SK-N-SH (cell line): ENCODE data around the gene CRTC1. TPM values are rescaled to one million over a fixed set of nuclear protein-coding genes. Genes with fewer than 3 reads are reported as not detected.

Experiments
- CTCF ChIA-PET: fragments of 300-600, 350-600 bp; formaldehyde crosslinking; extraction: SDS; loops from one replicate; lab custom pipeline; 2021; lab: Yijun Ruan, JAX
- POLR2A ChIA-PET: fragments of 350-600 bp; sonication (Branson Sonifier 250); formaldehyde crosslinking; extraction: SDS; loops from one replicate; lab custom pipeline; 2020; ENCODE audit warnings: antibody characterized with exemption, inconsistent platforms; lab: Yijun Ruan, JAX
- DNase-seq: peaks from one replicate; pipeline ENCODE4 v3.0.0; 2012
- H2AFZ ChIP-seq: fragments of 200-600 bp; sonication (generic); 2 replicates; pipeline ENCODE4 v1.8.1; 2016; ENCODE audit warnings: antibody characterized with exemption, mild to moderate bottlenecking, low read depth
- H3F3A ChIP-seq: fragments of 200-600 bp; sonication (generic); replicated peaks from 2 replicates; pipeline ENCODE3; 2016; ENCODE audit warnings: antibody characterized with exemption, mild to moderate bottlenecking; ENCODE audit not compliant: insufficient read depth
- H3K27ac ChIP-seq, 2 experiments: fragments of 200-500 bp in 1 of 2; fragments of 200-600 bp in 1 of 2; sonication (Bioruptor generic) in 1 of 2; sonication (generic), shearing (Covaris generic) in 1 of 2; 2 replicates each; pipeline versions ENCODE4 v1.5.1 to v1.6.1; 2014 to 2016; ENCODE audit warnings: low read depth in 2 of 2, inconsistent platforms in 1 of 2, low read length in 1 of 2, mild to moderate bottlenecking in 1 of 2, mixed read lengths in 1 of 2
- H3K27me3 ChIP-seq: fragments of 200-600 bp; sonication (generic), shearing (Covaris generic); 2 replicates; pipeline ENCODE4 v1.6.1; 2016; ENCODE audit warnings: mixed run types; ENCODE audit not compliant: insufficient read depth
- H3K36me3 ChIP-seq, 2 experiments: fragments of 200-500 bp in 1 of 2; fragments of 200-600 bp in 1 of 2; sonication (Bioruptor generic) in 1 of 2; sonication (generic) in 1 of 2; replicated peaks in 1 of 2; 2 replicates each; pipeline versions ENCODE3 to v1.5.1; 2014 to 2016; ENCODE audit warnings: low read length in 1 of 2, mild to moderate bottlenecking in 1 of 2; ENCODE audit not compliant: insufficient read depth in 2 of 2, control insufficient read depth in 1 of 2
- H3K4me1 ChIP-seq, 2 experiments: fragments of 200-500 bp in 1 of 2; fragments of 200-600 bp in 1 of 2; sonication (Bioruptor generic) in 1 of 2; sonication (generic), shearing (Covaris generic) in 1 of 2; 2 replicates each; pipeline versions ENCODE4 v1.5.1 to v1.6.1; 2014 to 2016; ENCODE audit warnings: low read depth in 1 of 2, low read length in 1 of 2, mixed run types in 1 of 2; ENCODE audit not compliant: insufficient read depth in 2 of 2, control insufficient read depth in 1 of 2
- H3K4me2 ChIP-seq: fragments of 200-600 bp; sonication (generic), shearing (Covaris generic); 2 replicates; pipeline ENCODE4 v1.6.1; 2017; ENCODE audit warnings: mixed run types
- H3K4me3 ChIP-seq, 2 experiments: fragments of 200-500 bp in 1 of 2; fragments of 200-600 bp in 1 of 2; sonication (Bioruptor generic) in 1 of 2; sonication (generic), shearing (Covaris generic) in 1 of 2; 2 replicates each; pipeline versions ENCODE4 v1.5.1 to v1.8.1; 2014 to 2016; ENCODE audit warnings: low read depth in 2 of 2, inconsistent platforms in 1 of 2, low read length in 1 of 2, mild to moderate bottlenecking in 1 of 2, mixed read lengths in 1 of 2, moderate library complexity in 1 of 2
- H3K79me2 ChIP-seq: fragments of 200-600 bp; sonication (generic); 2 replicates; pipeline ENCODE4 v1.8.1; 2017; ENCODE audit warnings: mild to moderate bottlenecking; ENCODE audit not compliant: insufficient read depth
- H3K9ac ChIP-seq: fragments of 200-600 bp; sonication (generic); 2 replicates; pipeline ENCODE4 v1.6.1; 2017; ENCODE audit warnings: mixed run types
- H3K9me2 ChIP-seq: fragments of 200-600 bp; sonication (generic); 2 replicates; pipeline ENCODE4 v1.6.1; 2017; ENCODE audit warnings: mixed run types
- H3K9me3 ChIP-seq: fragments of 200-600 bp; sonication (generic); 2 replicates; pipeline ENCODE4 v1.6.1; 2017; ENCODE audit warnings: mixed run types, mild to moderate bottlenecking, moderate library complexity
- H4K20me1 ChIP-seq: fragments of 200-600 bp; sonication (generic); 2 replicates; pipeline ENCODE4 v1.6.1; 2017; ENCODE audit warnings: mild to moderate bottlenecking, mixed run types; ENCODE audit not compliant: insufficient read depth
- CHD2 ChIP-seq: fragments of 150-350 bp; IDR thresholded peaks from 2 replicates; pipeline ENCODE4 v1.6.1; 2018; ENCODE audit warnings: low read length; ENCODE audit not compliant: partially characterized antibody
- ELF1 ChIP-seq: IDR thresholded peaks from 2 replicates; pipeline ENCODE4 v1.4.0; 2012
- EP300 ChIP-seq, 2 experiments: IDR thresholded peaks; 2 replicates each; pipeline versions ENCODE4 v1.4.0 to v1.6.1; 2012; ENCODE audit warnings: borderline replicate concordance in 1 of 2, low read depth in 1 of 2, low read length in 1 of 2
- EZH2phosphoT487 ChIP-seq: fragments of 200-600 bp; sonication (generic); IDR thresholded peaks from 2 replicates; pipeline ENCODE4 v1.6.1; 2017; ENCODE audit warnings: low read depth, mixed run types, mild to moderate bottlenecking, antibody characterized with exemption, moderate library complexity, borderline replicate concordance
- FOSL2 ChIP-seq: IDR thresholded peaks from 2 replicates; pipeline ENCODE4 v1.4.0; 2012; ENCODE audit warnings: low read depth, mild to moderate bottlenecking, moderate library complexity, borderline replicate concordance
- FOXM1 ChIP-seq: IDR thresholded peaks from 2 replicates; pipeline ENCODE4 v1.4.0; 2012; ENCODE audit warnings: low read depth, mild to moderate bottlenecking
- GATA2 ChIP-seq: sonication (generic); formaldehyde crosslinking; IDR thresholded peaks from 2 replicates; pipeline ENCODE4 v1.5.0; 2020; ENCODE audit warnings: mild to moderate bottlenecking, missing genetic modification reagents
- MXI1 ChIP-seq: IDR thresholded peaks from 2 replicates; pipeline ENCODE4 v1.6.1; 2012; ENCODE audit warnings: mild to moderate bottlenecking, low read depth, low read length, improper control_type of control experiment
- POLR2AphosphoS5 ChIP-seq: IDR thresholded peaks from 2 replicates; pipeline ENCODE4 v1.6.1; 2012; ENCODE audit warnings: low read depth, low read length
- RCOR1 ChIP-seq: fragments of 150-350 bp; IDR thresholded peaks from 2 replicates; pipeline ENCODE4 v1.6.1; 2017; ENCODE audit warnings: antibody characterized with exemption, low read length
- RFX5 ChIP-seq: IDR thresholded peaks from 2 replicates; pipeline ENCODE4 v1.6.1; 2012; ENCODE audit warnings: mild to moderate bottlenecking, improper control_type of control experiment, low read length
- SMC3 ChIP-seq: IDR thresholded peaks from 2 replicates; pipeline ENCODE4 v1.6.1; 2012; ENCODE audit warnings: low read depth, low read length, improper control_type of control experiment
- TEAD4 ChIP-seq: IDR thresholded peaks from 2 replicates; pipeline ENCODE4 v1.4.0; 2012; ENCODE audit warnings: mild to moderate bottlenecking, borderline replicate concordance; ENCODE audit not compliant: insufficient read depth
- WGBS: methylation state at CpG from one replicate; pipeline ENCODE4 v1.1.6; 2017; ENCODE audit warnings: low lambda C conversion rate; 5-methylcytosine and 5-hydroxymethylcytosine counted together
- polyA plus RNA-seq, 3 experiments: library from polyadenylated mRNA; depleted of rRNA; stranded (reverse); fragments of >200 nt; gene quantifications; 2 replicates each; pipeline ENCODE4 v1.2.3, GENCODE V29; 2012
- TF ChIP-seq, protein P1 (sequence below): IDR thresholded peaks from 2 replicates; pipeline ENCODE4 v1.6.1; 2012; ENCODE audit warnings: mild to moderate bottlenecking, low read depth, low read length, moderate library complexity
- TF ChIP-seq, protein P2 (sequence below): IDR thresholded peaks from 2 replicates; pipeline ENCODE4; 2012
- TF ChIP-seq, protein P3 (sequence below): fragments of 150-350 bp; IDR thresholded peaks from 2 replicates; pipeline ENCODE4 v1.6.1; 2016; ENCODE audit warnings: mild to moderate bottlenecking, low read depth, low read length
- TF ChIP-seq, protein P4 (sequence below): fragments of 200-600 bp; sonication (generic); IDR thresholded peaks from 2 replicates; pipeline ENCODE4 v1.6.1; 2017; ENCODE audit warnings: antibody characterized with exemption, mild to moderate bottlenecking, moderate library complexity
- TF ChIP-seq, protein P5 (sequence below): IDR thresholded peaks from 2 replicates; pipeline ENCODE4 v1.4.0; 2012; ENCODE audit warnings: low read depth

The CRTC1 gene
- polyA plus RNA-seq, 1 of the 3 experiments (the other 2 are of a cell fraction), result 5.0 TPM

DNA sequence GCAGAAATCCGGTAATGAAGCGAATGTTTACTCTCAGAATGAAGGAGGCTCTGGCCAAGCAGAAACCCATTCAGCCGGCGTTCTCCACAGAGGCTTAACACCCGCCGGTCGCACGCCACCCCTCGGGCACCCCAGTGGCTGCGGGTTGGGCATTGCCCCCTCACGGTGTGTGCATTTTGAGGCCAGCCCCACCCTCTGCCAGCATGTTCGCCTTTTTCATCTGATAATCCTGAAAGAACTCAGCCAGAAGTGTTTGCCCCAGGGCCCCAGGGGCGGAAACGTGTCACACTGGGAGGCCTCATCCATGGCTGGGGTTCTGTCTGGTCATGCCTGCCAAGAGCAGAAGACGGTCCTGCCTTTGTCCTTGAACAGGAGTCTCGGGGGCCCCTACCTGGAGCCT lies 73.4 kb downstream of the CRTC1 start:
- WGBS, result 81% methylated on average over 16 of the region's 16 CpGs
- CTCF ChIA-PET, result no interaction called here
- Histone ChIP-seq H3K27me3 (no peaks in the 10 kb centered on the region), H3K9me2 (no peaks in the 10 kb centered on the region), H4K20me1 (no peaks in the 10 kb centered on the region), H3K4me3 (no peak overlapping the region), H3K4me1 (peaks cover 2 to 37% of the 10 kb centered on the region in 2 experiments; a peak in 2 of 4 replicates), H3K79me2 (no peaks in the 10 kb centered on the region), H3F3A (peaks cover 3% of the 10 kb centered on the region), H2AFZ (no peak overlapping the region), H3K9me3 (no peaks in the 10 kb centered on the region), H3K27ac (peak overlapping the region in 1 of 2 experiments; percentile 5; a peak in 1 of 4 replicates), H3K9ac (no peak overlapping the region), H3K4me2 (no peak overlapping the region), H3K36me3 (peaks cover 0 to 3% of the 10 kb centered on the region in 2 experiments)
- peak; percentile 73 for DNase-seq
- POLR2A ChIA-PET, result no interaction called here
- TF ChIP-seq ELF1 (no peak), CHD2 (no peak), EP300 (IDR thresholded peaks at IDR 0.05; ENCODE audit: borderline replicate concordance in 1 of 2, low read depth in 1 of 2, low read length in 1 of 2) (0 out of 4 replicates have a peak, but pooled peaks of 1 of the 2 experiments have one; percentile 28)
- TF ChIP-seq, protein P1, sequence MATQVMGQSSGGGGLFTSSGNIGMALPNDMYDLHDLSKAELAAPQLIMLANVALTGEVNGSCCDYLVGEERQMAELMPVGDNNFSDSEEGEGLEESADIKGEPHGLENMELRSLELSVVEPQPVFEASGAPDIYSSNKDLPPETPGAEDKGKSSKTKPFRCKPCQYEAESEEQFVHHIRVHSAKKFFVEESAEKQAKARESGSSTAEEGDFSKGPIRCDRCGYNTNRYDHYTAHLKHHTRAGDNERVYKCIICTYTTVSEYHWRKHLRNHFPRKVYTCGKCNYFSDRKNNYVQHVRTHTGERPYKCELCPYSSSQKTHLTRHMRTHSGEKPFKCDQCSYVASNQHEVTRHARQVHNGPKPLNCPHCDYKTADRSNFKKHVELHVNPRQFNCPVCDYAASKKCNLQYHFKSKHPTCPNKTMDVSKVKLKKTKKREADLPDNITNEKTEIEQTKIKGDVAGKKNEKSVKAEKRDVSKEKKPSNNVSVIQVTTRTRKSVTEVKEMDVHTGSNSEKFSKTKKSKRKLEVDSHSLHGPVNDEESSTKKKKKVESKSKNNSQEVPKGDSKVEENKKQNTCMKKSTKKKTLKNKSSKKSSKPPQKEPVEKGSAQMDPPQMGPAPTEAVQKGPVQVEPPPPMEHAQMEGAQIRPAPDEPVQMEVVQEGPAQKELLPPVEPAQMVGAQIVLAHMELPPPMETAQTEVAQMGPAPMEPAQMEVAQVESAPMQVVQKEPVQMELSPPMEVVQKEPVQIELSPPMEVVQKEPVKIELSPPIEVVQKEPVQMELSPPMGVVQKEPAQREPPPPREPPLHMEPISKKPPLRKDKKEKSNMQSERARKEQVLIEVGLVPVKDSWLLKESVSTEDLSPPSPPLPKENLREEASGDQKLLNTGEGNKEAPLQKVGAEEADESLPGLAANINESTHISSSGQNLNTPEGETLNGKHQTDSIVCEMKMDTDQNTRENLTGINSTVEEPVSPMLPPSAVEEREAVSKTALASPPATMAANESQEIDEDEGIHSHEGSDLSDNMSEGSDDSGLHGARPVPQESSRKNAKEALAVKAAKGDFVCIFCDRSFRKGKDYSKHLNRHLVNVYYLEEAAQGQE, result no peak

DNA sequence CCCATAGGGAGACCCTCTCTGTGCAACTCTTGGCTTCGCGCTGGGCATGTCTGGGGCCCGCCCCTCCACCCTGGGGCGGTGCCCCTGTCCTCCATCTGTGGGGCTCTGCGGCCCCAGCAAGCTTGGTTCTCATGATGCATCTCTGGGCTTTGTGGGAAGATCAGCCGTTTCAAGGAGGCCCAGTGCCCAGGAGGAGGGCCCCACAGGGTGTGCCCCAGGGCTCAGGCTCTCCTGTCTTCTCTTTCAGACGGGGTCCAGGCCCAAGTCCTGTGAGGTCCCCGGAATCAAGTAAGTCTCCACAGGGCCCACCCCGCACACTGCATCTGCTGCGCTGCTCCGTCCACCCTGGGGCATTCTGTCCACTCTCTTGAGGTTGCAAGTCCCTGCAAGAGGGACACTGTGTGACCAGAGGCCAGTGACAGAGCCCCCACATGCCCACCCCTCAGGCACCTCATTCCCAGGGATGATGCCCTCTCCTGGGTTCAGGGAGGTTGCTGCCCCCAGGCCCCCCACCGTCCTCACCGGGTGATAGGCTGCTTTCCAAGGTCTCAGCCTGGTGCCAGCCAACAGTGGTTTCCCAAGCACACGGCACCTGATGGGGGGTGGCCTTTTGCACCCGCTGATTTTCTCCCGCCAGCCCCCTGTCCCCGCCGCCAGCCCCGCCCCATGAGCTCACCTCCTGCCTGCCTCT lies 76.0 kb downstream of the CRTC1 start:
- ChIA-PET POLR2A (no interaction called here), CTCF (no interaction called here)
- Histone ChIP-seq H3K79me2 (no peaks in the 10 kb centered on the region), H3K27ac (no peak overlapping the region; a peak in 1 of 4 replicates), H4K20me1 (no peaks in the 10 kb centered on the region), H3K4me1 (peaks cover 23 to 63% of the 10 kb centered on the region in 2 experiments; a peak in 3 of 4 replicates), H3K9me3 (no peaks in the 10 kb centered on the region), H3K4me3 (no peak overlapping the region), H3K36me3 (no peaks in the 10 kb centered on the region), H3K4me2 (no peak overlapping the region), H3F3A (peaks cover 26% of the 10 kb centered on the region), H2AFZ (no peak overlapping the region), H3K9me2 (no peaks in the 10 kb centered on the region), H3K27me3 (no peaks in the 10 kb centered on the region), H3K9ac (no peak overlapping the region)
- no peak for DNase-seq
- WGBS, result 96% methylated on average over 15 of the region's 19 CpGs
- TF ChIP-seq FOXM1 (no peak), EZH2phosphoT487 (no peak), EP300 (IDR thresholded peaks at IDR 0.05; ENCODE audit: borderline replicate concordance in 1 of 2, low read depth in 1 of 2, low read length in 1 of 2) (no peak), MXI1 (no peak), TEAD4 (no peak), FOSL2 (no peak), POLR2AphosphoS5 (no peak), GATA2 (CRISPR knock-in tag) (no peak), RFX5 (no peak), RCOR1 (no peak), SMC3 (no peak)
- TF ChIP-seq, protein P2, sequence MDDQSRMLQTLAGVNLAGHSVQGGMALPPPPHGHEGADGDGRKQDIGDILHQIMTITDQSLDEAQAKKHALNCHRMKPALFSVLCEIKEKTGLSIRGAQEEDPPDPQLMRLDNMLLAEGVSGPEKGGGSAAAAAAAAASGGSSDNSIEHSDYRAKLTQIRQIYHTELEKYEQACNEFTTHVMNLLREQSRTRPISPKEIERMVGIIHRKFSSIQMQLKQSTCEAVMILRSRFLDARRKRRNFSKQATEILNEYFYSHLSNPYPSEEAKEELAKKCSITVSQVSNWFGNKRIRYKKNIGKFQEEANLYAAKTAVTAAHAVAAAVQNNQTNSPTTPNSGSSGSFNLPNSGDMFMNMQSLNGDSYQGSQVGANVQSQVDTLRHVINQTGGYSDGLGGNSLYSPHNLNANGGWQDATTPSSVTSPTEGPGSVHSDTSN, result no peak
- TF ChIP-seq, protein P3, sequence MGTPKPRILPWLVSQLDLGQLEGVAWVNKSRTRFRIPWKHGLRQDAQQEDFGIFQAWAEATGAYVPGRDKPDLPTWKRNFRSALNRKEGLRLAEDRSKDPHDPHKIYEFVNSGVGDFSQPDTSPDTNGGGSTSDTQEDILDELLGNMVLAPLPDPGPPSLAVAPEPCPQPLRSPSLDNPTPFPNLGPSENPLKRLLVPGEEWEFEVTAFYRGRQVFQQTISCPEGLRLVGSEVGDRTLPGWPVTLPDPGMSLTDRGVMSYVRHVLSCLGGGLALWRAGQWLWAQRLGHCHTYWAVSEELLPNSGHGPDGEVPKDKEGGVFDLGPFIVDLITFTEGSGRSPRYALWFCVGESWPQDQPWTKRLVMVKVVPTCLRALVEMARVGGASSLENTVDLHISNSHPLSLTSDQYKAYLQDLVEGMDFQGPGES, result no peak
- TF ChIP-seq, protein P4, sequence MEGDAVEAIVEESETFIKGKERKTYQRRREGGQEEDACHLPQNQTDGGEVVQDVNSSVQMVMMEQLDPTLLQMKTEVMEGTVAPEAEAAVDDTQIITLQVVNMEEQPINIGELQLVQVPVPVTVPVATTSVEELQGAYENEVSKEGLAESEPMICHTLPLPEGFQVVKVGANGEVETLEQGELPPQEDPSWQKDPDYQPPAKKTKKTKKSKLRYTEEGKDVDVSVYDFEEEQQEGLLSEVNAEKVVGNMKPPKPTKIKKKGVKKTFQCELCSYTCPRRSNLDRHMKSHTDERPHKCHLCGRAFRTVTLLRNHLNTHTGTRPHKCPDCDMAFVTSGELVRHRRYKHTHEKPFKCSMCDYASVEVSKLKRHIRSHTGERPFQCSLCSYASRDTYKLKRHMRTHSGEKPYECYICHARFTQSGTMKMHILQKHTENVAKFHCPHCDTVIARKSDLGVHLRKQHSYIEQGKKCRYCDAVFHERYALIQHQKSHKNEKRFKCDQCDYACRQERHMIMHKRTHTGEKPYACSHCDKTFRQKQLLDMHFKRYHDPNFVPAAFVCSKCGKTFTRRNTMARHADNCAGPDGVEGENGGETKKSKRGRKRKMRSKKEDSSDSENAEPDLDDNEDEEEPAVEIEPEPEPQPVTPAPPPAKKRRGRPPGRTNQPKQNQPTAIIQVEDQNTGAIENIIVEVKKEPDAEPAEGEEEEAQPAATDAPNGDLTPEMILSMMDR, result no peak
- TF ChIP-seq, protein P5, sequence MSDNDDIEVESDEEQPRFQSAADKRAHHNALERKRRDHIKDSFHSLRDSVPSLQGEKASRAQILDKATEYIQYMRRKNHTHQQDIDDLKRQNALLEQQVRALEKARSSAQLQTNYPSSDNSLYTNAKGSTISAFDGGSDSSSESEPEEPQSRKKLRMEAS, result no peak
